H9 (cell line): ENCODE results near the gene URB1. TPM values are rescaled to one million over a fixed set of nuclear protein-coding genes. Genes with fewer than 3 reads are reported as not detected.

Experiments
- DNase-seq: peaks from one replicate; pipeline ENCODE4 v3.0.0-alpha.2; 2017
- H2AFZ ChIP-seq: one replicate; pipeline ENCODE4 v1.6.1; 2013; ENCODE audit warnings: mild to moderate bottlenecking, low read length, control low read depth, moderate library complexity
- H2AK5ac ChIP-seq: 2 replicates; pipeline ENCODE4 v1.6.1; 2013; ENCODE audit warnings: low read length, control low read depth, mixed read lengths; ENCODE audit not compliant: insufficient read length
- H2BK120ac ChIP-seq: one replicate; pipeline ENCODE4 v1.6.1; 2013; ENCODE audit warnings: low read depth, mild to moderate bottlenecking, low read length, control low read depth, inconsistent platforms; ENCODE audit not compliant: poor library complexity, severe bottlenecking
- H2BK12ac ChIP-seq: 2 replicates; pipeline ENCODE4 v1.6.1; 2013; ENCODE audit warnings: low read length, control low read depth, mixed read lengths, low read depth; ENCODE audit not compliant: insufficient read length
- H2BK15ac ChIP-seq: 2 replicates; pipeline ENCODE4 v1.6.1; 2013; ENCODE audit warnings: low read depth, low read length, control low read depth
- H2BK20ac ChIP-seq: one replicate; pipeline ENCODE4 v1.6.1; 2013; ENCODE audit warnings: low read depth, mild to moderate bottlenecking, low read length, control low read depth, inconsistent platforms; ENCODE audit not compliant: poor library complexity, severe bottlenecking
- H2BK5ac ChIP-seq: 2 replicates; pipeline ENCODE4 v1.6.1; 2013; ENCODE audit warnings: low read length, control low read depth, mixed read lengths; ENCODE audit not compliant: insufficient read length
- H3K14ac ChIP-seq: 2 replicates; pipeline ENCODE4 v1.6.1; 2013; ENCODE audit warnings: low read length, control low read depth; ENCODE audit not compliant: insufficient read depth
- H3K18ac ChIP-seq: 2 replicates; pipeline ENCODE4 v1.6.1; 2013; ENCODE audit warnings: low read depth, mild to moderate bottlenecking, mixed read lengths, low read length, control low read depth; ENCODE audit not compliant: insufficient read length
- H3K23ac ChIP-seq: 2 replicates; pipeline ENCODE4 v1.6.1; 2013; ENCODE audit warnings: low read length, control low read depth, mixed read lengths, low read depth; ENCODE audit not compliant: insufficient read length
- H3K23me2 ChIP-seq: 2 replicates; pipeline ENCODE4 v1.6.1; 2013; ENCODE audit warnings: low read depth, mild to moderate bottlenecking, mixed read lengths, low read length, control low read depth; ENCODE audit not compliant: insufficient read length, poor library complexity, severe bottlenecking
- H3K27ac ChIP-seq: 2 replicates; pipeline ENCODE4 v1.5.1; 2013; ENCODE audit warnings: low read length, control low read depth, mixed read lengths, low read depth; ENCODE audit not compliant: insufficient read length
- H3K27me3 ChIP-seq: 2 replicates; pipeline ENCODE4 v1.6.1; 2013; ENCODE audit warnings: low read length, control low read depth, inconsistent platforms; ENCODE audit not compliant: insufficient read depth
- H3K4ac ChIP-seq: 2 replicates; pipeline ENCODE4 v1.6.1; 2013; ENCODE audit warnings: low read depth, mild to moderate bottlenecking, control low read depth, inconsistent platforms, low read length, moderate library complexity
- H3K4me1 ChIP-seq: 2 replicates; pipeline ENCODE4 v1.6.1; 2013; ENCODE audit warnings: low read length, control low read depth, inconsistent platforms; ENCODE audit not compliant: insufficient read depth
- H3K4me2 ChIP-seq: 2 replicates; pipeline ENCODE4 v1.6.1; 2013; ENCODE audit warnings: low read length, control low read depth, mixed read lengths; ENCODE audit not compliant: insufficient read length, insufficient read depth
- H3K56ac ChIP-seq: 2 replicates; pipeline ENCODE4 v1.6.1; 2013; ENCODE audit warnings: low read depth, mild to moderate bottlenecking, mixed read lengths, low read length, control low read depth; ENCODE audit not compliant: insufficient read length
- H3K79me1 ChIP-seq: 2 replicates; pipeline ENCODE4 v1.6.1; 2013; ENCODE audit warnings: low read depth, mild to moderate bottlenecking, moderate library complexity, low read length, control low read depth, inconsistent platforms; ENCODE audit not compliant: insufficient read depth, poor library complexity, severe bottlenecking
- H3K79me2 ChIP-seq: 2 replicates; pipeline ENCODE4 v1.6.1; 2013; ENCODE audit warnings: low read length, control low read depth, inconsistent platforms; ENCODE audit not compliant: insufficient read depth
- H3K9ac ChIP-seq: 2 replicates; pipeline ENCODE4 v1.6.1; 2013; ENCODE audit warnings: low read length, control low read depth, mixed read lengths; ENCODE audit not compliant: insufficient read length; ENCODE audit errors: extremely low read depth
- H3K9me3 ChIP-seq: one replicate; pipeline ENCODE4 v1.6.1; 2013; ENCODE audit warnings: low read depth, low read length, inconsistent platforms; ENCODE audit not compliant: control insufficient read depth
- H3T11ph ChIP-seq: one replicate; pipeline ENCODE4 v1.6.1; 2013; ENCODE audit warnings: mild to moderate bottlenecking, low read length, control low read depth, inconsistent platforms
- H4K20me1 ChIP-seq: one replicate; pipeline ENCODE4 v1.6.1; 2013; ENCODE audit not compliant: control insufficient read depth, insufficient read length, insufficient read depth
- H4K5ac ChIP-seq: 2 replicates; pipeline ENCODE4 v1.6.1; 2013; ENCODE audit warnings: low read depth, mild to moderate bottlenecking, mixed read lengths, low read length, control low read depth; ENCODE audit not compliant: insufficient read length
- H4K8ac ChIP-seq: replicated peaks from 2 replicates; pipeline ENCODE4 v1.6.1; 2013; ENCODE audit warnings: low read length, control low read depth, mixed read lengths, low read depth; ENCODE audit not compliant: insufficient read length
- H4K91ac ChIP-seq: 2 replicates; pipeline ENCODE4 v1.6.1; 2013; ENCODE audit warnings: low read depth, mild to moderate bottlenecking, moderate library complexity, mixed read lengths, low read length, control low read depth; ENCODE audit not compliant: insufficient read length
- H3K27ac Mint-ChIP-seq, 3 experiments: 2 replicates in 2 of 3; 3 replicates in 1 of 3; pipeline ENCODE4 v1.8.0; 2020 to 2021; ENCODE audit warnings: mixed read lengths in 3 of 3, mild to moderate bottlenecking in 1 of 3, moderate library complexity in 1 of 3
- H3K27me3 Mint-ChIP-seq: 2 replicates; pipeline ENCODE4 v1.8.0; 2021; ENCODE audit warnings: low read depth, mild to moderate bottlenecking, moderate library complexity, mixed read lengths
- H3K36me3 Mint-ChIP-seq, 3 experiments: 2 replicates in 2 of 3; 3 replicates in 1 of 3; pipeline ENCODE4 v1.8.0; 2020 to 2021; ENCODE audit warnings: low read depth in 3 of 3, mixed read lengths in 3 of 3; ENCODE audit not compliant: insufficient read depth in 1 of 3
- H3K4me1 Mint-ChIP-seq, 2 experiments: 2 replicates each; pipeline ENCODE4 v1.8.0; 2020; ENCODE audit warnings: mixed read lengths in 2 of 2
- H3K4me3 Mint-ChIP-seq, 2 experiments: 2 replicates in 1 of 2; 3 replicates in 1 of 2; pipeline ENCODE4 v1.8.0; 2020 to 2021; ENCODE audit warnings: mild to moderate bottlenecking in 2 of 2, mixed read lengths in 2 of 2, moderate library complexity in 1 of 2
- H3K9me3 Mint-ChIP-seq, 2 experiments: 2 replicates in 1 of 2; 3 replicates in 1 of 2; pipeline ENCODE4 v1.8.0; 2020; ENCODE audit warnings: mild to moderate bottlenecking in 2 of 2, mixed read lengths in 2 of 2, moderate library complexity in 1 of 2
- CTCF ChIP-seq: fragments of 200-600 bp; sonication (generic); conservative IDR thresholded peaks from 3 replicates; pipeline ENCODE4 v1.8.0; 2021; ENCODE audit warnings: antibody characterized with exemption, mild to moderate bottlenecking
- WGBS: extraction: QIAGEN DNeasy Blood & Tissue Kit; methylation state at CpG from one replicate; pipeline ENCODE4 v1.1.7; 2013; ENCODE audit warnings: missing lambda C conversion rate, low lambda C conversion rate, mixed read lengths; ENCODE audit not compliant: insufficient read length; ENCODE audit errors: extremely low coverage; 5-methylcytosine and 5-hydroxymethylcytosine counted together
- total RNA-seq: library from RNA; stranded (reverse); gene quantifications from 2 replicates; pipeline ENCODE4 v1.2.1, GENCODE V29; 2021

Gene URB1
- total RNA-seq, 1 experiment from 2014 or later, result 23.5 TPM

GRCh38 chr21:32297449-32297848, 95.4 kb downstream of the URB1 start:
- no peaks in the 10 kb centered on the region for H3K4me1 Mint-ChIP-seq
- no peak overlapping the region for H3K9ac ChIP-seq
- H3K23ac ChIP-seq, result no peak overlapping the region
- no peak overlapping the region for H4K8ac ChIP-seq
- TF ChIP-seq CTCF, result no peak
- no peak overlapping the region for H3K56ac ChIP-seq
- H3K14ac ChIP-seq, result no peak overlapping the region
- H3K27me3 Mint-ChIP-seq, result no peaks in the 10 kb centered on the region
- no peaks in the 10 kb centered on the region for H3K23me2 ChIP-seq
- no peak overlapping the region for H3K18ac ChIP-seq
- H3K4ac ChIP-seq, result no peak overlapping the region
- H2BK20ac ChIP-seq, result no peak overlapping the region
- no peak for DNase-seq
- H3K4me1 ChIP-seq, result no peaks in the 10 kb centered on the region
- H2AK5ac ChIP-seq, result no peak overlapping the region
- no peaks in the 10 kb centered on the region for H4K20me1 ChIP-seq
- H3K36me3 Mint-ChIP-seq, result peaks cover 0 to 8% (median 5%) of the 10 kb centered on the region in 3 experiments; a peak in 5 of 7 replicates
- no peaks in the 10 kb centered on the region for H3K79me1 ChIP-seq
- H3K79me2 ChIP-seq, result no peaks in the 10 kb centered on the region
- H3K9me3 Mint-ChIP-seq, result no peaks in the 10 kb centered on the region
- H2BK120ac ChIP-seq, result no peak overlapping the region
- no peak overlapping the region for H3K27ac Mint-ChIP-seq
- H3K9me3 ChIP-seq, result no peaks in the 10 kb centered on the region
- H3K4me3 Mint-ChIP-seq, result no peak overlapping the region
- H3T11ph ChIP-seq, result no peak overlapping the region
- no peak overlapping the region for H2BK5ac ChIP-seq
- no peak overlapping the region for H2AFZ ChIP-seq
- no CpG with 5 or more reads among the region's 7 CpGs for WGBS
- H3K27me3 ChIP-seq, result no peaks in the 10 kb centered on the region
- H2BK15ac ChIP-seq, result no peak overlapping the region
- no peak overlapping the region for H4K91ac ChIP-seq
- no peak overlapping the region for H2BK12ac ChIP-seq
- no peak overlapping the region for H4K5ac ChIP-seq
- H3K4me2 ChIP-seq, result no peak overlapping the region
- no peak overlapping the region for H3K27ac ChIP-seq
